ENCODE results near the gene NUMB. TPM values are rescaled to one million over a fixed set of nuclear protein-coding genes. Genes with fewer than 3 reads are reported as not detected.

Gene NUMB
- total and polyA plus RNA-seq, 2 donors (not counting 3 experiments of a cell fraction or from before 2014, with no cell fraction given) = 128 to 164 TPM

DNA sequence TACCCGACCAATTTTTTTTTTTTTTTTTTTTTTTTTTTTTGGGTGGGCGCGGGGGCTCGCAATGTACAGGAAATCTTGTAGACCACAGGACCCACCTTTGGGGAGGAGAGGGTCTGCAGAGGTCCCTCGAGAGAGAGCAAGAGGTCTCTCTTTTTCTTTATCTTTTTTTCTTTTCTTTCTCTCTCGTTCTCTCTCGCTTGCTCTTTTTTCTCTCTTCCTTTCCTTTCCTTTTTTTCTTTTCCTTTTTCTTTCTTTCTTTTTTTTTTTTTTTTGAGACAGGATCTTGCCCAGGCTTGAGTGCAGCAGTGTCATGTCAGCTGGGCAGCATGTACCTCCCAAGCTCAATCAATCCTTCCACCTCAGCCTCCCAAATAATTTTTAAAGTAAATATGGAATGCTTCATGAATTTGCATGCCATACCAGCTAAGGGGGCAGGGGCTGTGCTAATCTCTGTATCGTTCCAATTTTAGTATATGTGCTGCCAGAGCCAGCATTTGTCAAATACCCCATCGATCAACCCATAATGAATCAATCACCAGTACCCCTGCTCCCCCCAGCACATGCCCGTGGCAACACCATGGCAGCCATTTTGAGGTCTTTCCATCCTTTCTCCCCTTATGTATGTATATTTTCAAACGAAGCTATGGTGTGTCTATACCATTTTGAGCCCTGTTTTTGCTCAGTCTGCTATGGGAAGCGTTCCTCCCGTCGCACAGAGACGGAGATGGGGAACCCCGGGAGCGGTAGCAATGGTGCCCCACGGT, 211.8 kb downstream of the NUMB start:
- H3K4me3 ChIP-seq (replicated peaks in 1 of 3; ENCODE audit: insufficient read depth in 1 of 3, low read depth in 1 of 3, low read length in 3 of 3) = peak overlapping the region; percentile 45 to 70 (median 53)
- no peaks in the 10 kb centered on the region for H3K9me1 ChIP-seq (replicated peaks; ENCODE audit: control insufficient read depth, extremely low read depth, insufficient read depth, low read length)
- no peak for FAIRE-seq
- CTCF ChIA-PET = interaction anchor here (1.0 to 1.5 kb wide), 4 partner anchors 16 to 73 kb away, joined by 4 to 5 read pairs (median 4); no protein-coding TSS in a partner anchor
- H3K79me2 ChIP-seq (ENCODE audit: control insufficient read depth, insufficient read depth, low read length) = no peaks in the 10 kb centered on the region
- POLR2A ChIA-PET = no interaction called here
- BruUV-seq (replicated peaks) = no TSS peak
- intact Hi-C loops (cut with micrococcal nuclease) = no loop called here
- peaks cover 11% of the 10 kb centered on the region for H3K4me1 ChIP-seq (ENCODE audit: control insufficient read depth, extremely low read depth, insufficient read depth, low read length)
- TF ChIP-seq, protein P1, sequence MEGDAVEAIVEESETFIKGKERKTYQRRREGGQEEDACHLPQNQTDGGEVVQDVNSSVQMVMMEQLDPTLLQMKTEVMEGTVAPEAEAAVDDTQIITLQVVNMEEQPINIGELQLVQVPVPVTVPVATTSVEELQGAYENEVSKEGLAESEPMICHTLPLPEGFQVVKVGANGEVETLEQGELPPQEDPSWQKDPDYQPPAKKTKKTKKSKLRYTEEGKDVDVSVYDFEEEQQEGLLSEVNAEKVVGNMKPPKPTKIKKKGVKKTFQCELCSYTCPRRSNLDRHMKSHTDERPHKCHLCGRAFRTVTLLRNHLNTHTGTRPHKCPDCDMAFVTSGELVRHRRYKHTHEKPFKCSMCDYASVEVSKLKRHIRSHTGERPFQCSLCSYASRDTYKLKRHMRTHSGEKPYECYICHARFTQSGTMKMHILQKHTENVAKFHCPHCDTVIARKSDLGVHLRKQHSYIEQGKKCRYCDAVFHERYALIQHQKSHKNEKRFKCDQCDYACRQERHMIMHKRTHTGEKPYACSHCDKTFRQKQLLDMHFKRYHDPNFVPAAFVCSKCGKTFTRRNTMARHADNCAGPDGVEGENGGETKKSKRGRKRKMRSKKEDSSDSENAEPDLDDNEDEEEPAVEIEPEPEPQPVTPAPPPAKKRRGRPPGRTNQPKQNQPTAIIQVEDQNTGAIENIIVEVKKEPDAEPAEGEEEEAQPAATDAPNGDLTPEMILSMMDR (IDR thresholded peaks at IDR 0.05; ENCODE audit: extremely low read depth in 1 of 2, insufficient read depth in 1 of 2, low read depth in 1 of 2, low read length in 2 of 2) = no peak
- TF ChIP-seq FOS (IDR thresholded peaks at IDR 0.05; ENCODE audit: borderline replicate concordance, insufficient read depth, low read length) (no peak), POLR2A (IDR thresholded peaks at IDR 0.05; ENCODE audit: low read depth, low read length) (no peak), EZH2 (IDR thresholded peaks at IDR 0.05; ENCODE audit: borderline replicate concordance, low read depth, low read length, severe bottlenecking) (no peak), GATA2 (IDR thresholded peaks at IDR 0.05; ENCODE audit: insufficient read depth, insufficient read length, low read depth, low read length) (no peak), MYC (IDR thresholded peaks at IDR 0.05; ENCODE audit: low read depth, low read length) (no peak), JUN (IDR thresholded peaks at IDR 0.05; ENCODE audit: borderline replicate concordance, insufficient read depth, insufficient read length, low read depth) (no peak)
- TF ChIP-seq, protein P2, sequence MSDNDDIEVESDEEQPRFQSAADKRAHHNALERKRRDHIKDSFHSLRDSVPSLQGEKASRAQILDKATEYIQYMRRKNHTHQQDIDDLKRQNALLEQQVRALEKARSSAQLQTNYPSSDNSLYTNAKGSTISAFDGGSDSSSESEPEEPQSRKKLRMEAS (IDR thresholded peaks at IDR 0.05; ENCODE audit: insufficient read depth, insufficient read length) = no peak
- no peaks in the 10 kb centered on the region for H3K27me3 ChIP-seq (ENCODE audit: control insufficient read depth in 2 of 2, insufficient read depth in 2 of 2, low read length in 2 of 2)
- H4K20me1 ChIP-seq (replicated peaks; ENCODE audit: control insufficient read depth, extremely low read depth, insufficient read depth, low read length) = no peaks in the 10 kb centered on the region
- H2AFZ ChIP-seq (ENCODE audit: low read depth, low read length) = peak overlapping the region; percentile 98
- H3K27ac ChIP-seq (ENCODE audit: insufficient read depth, low read depth, low read length) = no peak overlapping the region
- dilution Hi-C loops (cut with MboI; ENCODE audit: extremely low pct_ligation_motif_present, low sequenced_read_pairs) = no loop called here
- peak overlapping the region; percentile 75 for H3K4me2 ChIP-seq (ENCODE audit: insufficient read depth, low read length)
- DNase-seq (ENCODE audit: low read depth, low spot score) = no peak
- no peaks in the 10 kb centered on the region for H3K36me3 ChIP-seq (ENCODE audit: control insufficient read depth in 2 of 2, extremely low read depth in 1 of 2, insufficient read depth in 2 of 2, low read length in 2 of 2)
- H3K9ac ChIP-seq (replicated peaks; ENCODE audit: extremely low read depth, insufficient read depth, low read length) = peak overlapping the region; percentile 69
- no peaks in the 10 kb centered on the region for H3K9me3 ChIP-seq (replicated peaks; ENCODE audit: control insufficient read depth, insufficient read depth, low read length)

Data from endothelial cell of umbilical vein (primary cell).